GM23338 (cell line): ENCODE measurements around the gene PIH1D2. TPM values are rescaled to one million over a fixed set of nuclear protein-coding genes. Genes with fewer than 3 reads are reported as not detected.

Source experiments
- ATAC-seq: fragments of 200-7000 bp; cut with Tn5 transposase; 3 replicates; pipeline ENCODE4 v1.9.1; 2020
- DNase-seq: peaks from one replicate; pipeline ENCODE4 v3.0.0-alpha.2; 2015; ENCODE audit warnings: low spot score
- H2AFZ ChIP-seq: fragments of 200-600 bp; sonication (generic); 2 replicates; pipeline ENCODE4 v1.8.0; 2016; ENCODE audit warnings: antibody characterized with exemption, mild to moderate bottlenecking, moderate library complexity
- H3F3A ChIP-seq: fragments of 200-600 bp; sonication (generic); replicated peaks from 2 replicates; pipeline ENCODE4 v1.8.0; 2017; ENCODE audit warnings: antibody characterized with exemption, mixed run types, low read depth
- H3K27ac ChIP-seq: fragments of 200-600 bp; sonication (generic); 2 replicates; pipeline ENCODE4 v1.6.1; 2016; ENCODE audit warnings: low read depth
- H3K27me3 ChIP-seq: fragments of 200-600 bp; sonication (generic); 2 replicates; pipeline ENCODE4 v1.8.0; 2016; ENCODE audit warnings: mild to moderate bottlenecking, mixed run types, moderate library complexity; ENCODE audit not compliant: insufficient read depth
- H3K36me3 ChIP-seq: fragments of 200-600 bp; sonication (generic); 2 replicates; pipeline ENCODE4 v1.8.0; 2016; ENCODE audit warnings: mild to moderate bottlenecking; ENCODE audit not compliant: insufficient read depth
- H3K4me1 ChIP-seq: fragments of 200-600 bp; sonication (generic); 2 replicates; pipeline ENCODE4 v1.8.0; 2016; ENCODE audit warnings: mild to moderate bottlenecking, moderate library complexity; ENCODE audit not compliant: insufficient read depth
- H3K4me2 ChIP-seq: fragments of 200-600 bp; sonication (generic); 2 replicates; pipeline ENCODE4 v1.7.1; 2017; ENCODE audit warnings: mixed run types
- H3K4me3 ChIP-seq: fragments of 200-600 bp; sonication (generic); 2 replicates; pipeline ENCODE4 v1.6.1; 2016; ENCODE audit warnings: mixed run types
- H3K79me2 ChIP-seq: fragments of 200-600 bp; sonication (generic); replicated peaks from 2 replicates; pipeline ENCODE4 v1.8.0; 2017; ENCODE audit warnings: mild to moderate bottlenecking; ENCODE audit not compliant: insufficient read depth
- H3K9me2 ChIP-seq: fragments of 200-600 bp; sonication (generic); 2 replicates; pipeline ENCODE4 v1.8.0; 2017; ENCODE audit not compliant: insufficient read depth
- H4K20me1 ChIP-seq: fragments of 200-600 bp; sonication (generic); replicated peaks from 2 replicates; pipeline ENCODE4 v1.8.0; 2017; ENCODE audit warnings: mild to moderate bottlenecking; ENCODE audit not compliant: insufficient read depth
- H3K27ac Mint-ChIP-seq: 2 replicates; pipeline ENCODE4 v1.8.0; 2020; ENCODE audit warnings: inconsistent platforms, mild to moderate bottlenecking, moderate library complexity, mixed read lengths
- H3K27me3 Mint-ChIP-seq: 3 replicates; pipeline ENCODE4 v1.8.0; 2022; ENCODE audit warnings: low read depth, mild to moderate bottlenecking, moderate library complexity, mixed read lengths, inconsistent platforms; ENCODE audit not compliant: insufficient read depth, poor library complexity
- H3K36me3 Mint-ChIP-seq: 3 replicates; pipeline ENCODE4 v1.8.0; 2021; ENCODE audit warnings: low read depth, mild to moderate bottlenecking, inconsistent platforms, moderate library complexity, mixed read lengths
- H3K4me1 Mint-ChIP-seq: 3 replicates; pipeline ENCODE4 v1.8.0; 2020; ENCODE audit warnings: mild to moderate bottlenecking, inconsistent platforms, mixed read lengths
- H3K4me3 Mint-ChIP-seq: 3 replicates; pipeline ENCODE4 v1.8.0; 2021; ENCODE audit warnings: moderate library complexity, mild to moderate bottlenecking, inconsistent platforms, mixed read lengths
- H3K9me3 Mint-ChIP-seq: 3 replicates; pipeline ENCODE4 v1.8.0; 2020; ENCODE audit warnings: moderate library complexity, mild to moderate bottlenecking, inconsistent platforms, mixed read lengths
- POLR2AphosphoS5 ChIP-seq: IDR thresholded peaks from 2 replicates; pipeline ENCODE4 v1.6.1; 2016; ENCODE audit warnings: antibody characterized with exemption, low read depth
- REST ChIP-seq: IDR thresholded peaks from one replicate; pipeline ENCODE4 v1.6.1; 2018; ENCODE audit warnings: antibody characterized with exemption; ENCODE audit not compliant: unreplicated experiment
- STAT1 ChIP-seq: IDR thresholded peaks from one replicate; pipeline ENCODE4 v1.6.1; 2016; ENCODE audit warnings: antibody characterized with exemption; ENCODE audit not compliant: unreplicated experiment
- ZNF462 ChIP-seq: fragments of 250-450 bp; sonication (Bioruptor Pico); IDR thresholded peaks from 2 replicates; pipeline ENCODE4 v1.5.0; 2020; ENCODE audit warnings: mild to moderate bottlenecking, moderate library complexity
- polyA plus RNA-seq: library from polyadenylated mRNA; unstranded; fragments of >200 nt; fragmentation: Nextera tagmentation; extraction: Ambion mirVana; gene quantifications from 2 replicates; pipeline ENCODE4 v1.2.1, GENCODE V29; 2016
- total RNA-seq: library from RNA; depleted of rRNA; stranded (reverse); fragments of >200 nt; shearing (Covaris generic); gene quantifications from 2 replicates; pipeline ENCODE4 v1.2.3, GENCODE V29; 2014

The PIH1D2 gene
- total and polyA plus RNA-seq, 2 experiments from 2014 or later: 0.80 to 0.89 TPM

GRCh38 chr11:112033902-112034301, 39.9 kb downstream of the PIH1D2 start:
- no peak overlapping the region for H3K4me2 ChIP-seq
- ATAC-seq (no peak), DNase-seq (no peak)
- Mint-ChIP-seq H3K4me1 (no peaks in the 10 kb centered on the region), H3K4me3 (no peak overlapping the region), H3K27ac (no peak overlapping the region), H3K27me3 (peaks cover 3% of the 10 kb centered on the region), H3K36me3 (peaks cover 70% of the 10 kb centered on the region), H3K9me3 (no peaks in the 10 kb centered on the region)
- no peaks in the 10 kb centered on the region for H3K4me1 ChIP-seq
- H3F3A ChIP-seq: peaks cover 4% of the 10 kb centered on the region; the same call in 1 of the 2 replicates
- peaks cover 66% of the 10 kb centered on the region for H3K36me3 ChIP-seq
- no peaks in the 10 kb centered on the region for H3K9me2 ChIP-seq
- no peak for TF ChIP-seq POLR2AphosphoS5
- TF ChIP-seq ZNF462: no peak
- no peak for TF ChIP-seq REST
- TF ChIP-seq STAT1: no peak
- H2AFZ ChIP-seq: no peak overlapping the region
- no peak overlapping the region for H3K27ac ChIP-seq
- no peak overlapping the region for H3K4me3 ChIP-seq
- no peaks in the 10 kb centered on the region for H3K27me3 ChIP-seq
- peaks cover 23% of the 10 kb centered on the region for H3K79me2 ChIP-seq
- peaks cover 9% of the 10 kb centered on the region for H4K20me1 ChIP-seq
